ENCODE results near the gene PNMA1.

- TF ChIP-seq CTCF (IDR thresholded peaks at IDR 0.05) (no peak), POLR2A (IDR thresholded peaks at IDR 0.05) (no peak)
These were observed 7.1 kb upstream of the PNMA1 start for GRCh38 chr14:73721101-73721821.
